Measurements from ENCODE around the gene CSNK2B. TPM values are rescaled to one million over a fixed set of nuclear protein-coding genes. Genes with fewer than 3 reads are reported as not detected.

Gene CSNK2B
- total RNA-seq, 3 donors from 2014 or later (not counting 1 experiment from before 2014, with no cell fraction given): 140 to 157 (median 141) TPM

GRCh38 chr6:31689249-31690110 is 23.6 kb downstream of the CSNK2B start:
- H3K27ac Mint-ChIP-seq: no peak overlapping the region
- H3K4me1 Mint-ChIP-seq: peaks cover 0 to 7% of the 10 kb centered on the region in 2 donors
- no peaks in the 10 kb centered on the region for H3K27me3 ChIP-seq (ENCODE audit: control insufficient read depth, insufficient read depth, low read length)
- H3K4me3 ChIP-seq (ENCODE audit: low read length): no peak overlapping the region
- H3K9me3 Mint-ChIP-seq: no peaks in the 10 kb centered on the region
- DNase-seq (peak in 1 of 2 donors; percentile 34), ATAC-seq (no peak)
- no peak for TF ChIP-seq CTCF (IDR thresholded peaks at IDR 0.05)
- no peaks in the 10 kb centered on the region for H3K9me3 ChIP-seq (ENCODE audit: control insufficient read depth, insufficient read depth, low read length)
- intact Hi-C loops (cut with micrococcal nuclease): no loop called here
- peaks cover 70% of the 10 kb centered on the region for H3K36me3 ChIP-seq (ENCODE audit: control insufficient read depth, insufficient read depth, low read length)
- H3K27me3 Mint-ChIP-seq (ENCODE audit: low read depth in 2 of 2): no peaks in the 10 kb centered on the region
- no peaks in the 10 kb centered on the region for H3K36me3 Mint-ChIP-seq
- no peak overlapping the region for H3K4me3 Mint-ChIP-seq
- 98% methylated on average over 7 of the region's 11 CpGs for WGBS (ENCODE audit: insufficient coverage)
- H3K4me1 ChIP-seq (ENCODE audit: control insufficient read depth, insufficient read depth, low read length): no peaks in the 10 kb centered on the region
- no peak overlapping the region for H3K27ac ChIP-seq (ENCODE audit: low read length)

- Histone ChIP-seq H3K4me3 (ENCODE audit: low read length) (no peak overlapping the region), H3K27ac (ENCODE audit: low read length) (no peak overlapping the region), H3K4me1 (ENCODE audit: control insufficient read depth, insufficient read depth, low read length) (no peaks in the 10 kb centered on the region), H3K9me3 (ENCODE audit: control insufficient read depth, insufficient read depth, low read length) (no peaks in the 10 kb centered on the region), H3K36me3 (ENCODE audit: control insufficient read depth, insufficient read depth, low read length) (peaks cover 77% of the 10 kb centered on the region), H3K27me3 (ENCODE audit: control insufficient read depth, insufficient read depth, low read length) (no peaks in the 10 kb centered on the region)
- intact Hi-C loops (cut with micrococcal nuclease): no loop called here
- Mint-ChIP-seq H3K9me3 (no peaks in the 10 kb centered on the region), H3K27ac (no peak overlapping the region), H3K27me3 (ENCODE audit: low read depth in 2 of 2) (no peaks in the 10 kb centered on the region), H3K4me1 (peaks cover 0 to 7% of the 10 kb centered on the region in 2 donors), H3K4me3 (no peak overlapping the region), H3K36me3 (no peaks in the 10 kb centered on the region)
- ATAC-seq: no peak
- 96% methylated on average over 7 of the region's 10 CpGs for WGBS (ENCODE audit: insufficient coverage)
- TF ChIP-seq CTCF (IDR thresholded peaks at IDR 0.05): no peak
- no peak for DNase-seq
Observed at GRCh38 chr6:31690231-31691077, 24.6 kb downstream of the CSNK2B start.

- Mint-ChIP-seq H3K27me3 (ENCODE audit: low read depth in 2 of 2) (no peaks in the 10 kb centered on the region), H3K27ac (no peak overlapping the region), H3K4me3 (no peak overlapping the region), H3K4me1 (peaks cover 0 to 7% of the 10 kb centered on the region in 2 donors), H3K9me3 (no peaks in the 10 kb centered on the region), H3K36me3 (no peaks in the 10 kb centered on the region)
- no peak for ATAC-seq
- H3K4me3 ChIP-seq (ENCODE audit: low read length): no peak overlapping the region
- H3K4me1 ChIP-seq (ENCODE audit: control insufficient read depth, insufficient read depth, low read length): no peaks in the 10 kb centered on the region
- no peaks in the 10 kb centered on the region for H3K27me3 ChIP-seq (ENCODE audit: control insufficient read depth, insufficient read depth, low read length)
- intact Hi-C loops (cut with micrococcal nuclease): no loop called here
- WGBS (ENCODE audit: insufficient coverage): 100% methylated on average over 5 of the region's 6 CpGs
- H3K9me3 ChIP-seq (ENCODE audit: control insufficient read depth, insufficient read depth, low read length): no peaks in the 10 kb centered on the region
- no peak overlapping the region for H3K27ac ChIP-seq (ENCODE audit: low read length)
- no peak for DNase-seq
- H3K36me3 ChIP-seq (ENCODE audit: control insufficient read depth, insufficient read depth, low read length): peaks cover 79% of the 10 kb centered on the region
- no peak for TF ChIP-seq CTCF (IDR thresholded peaks at IDR 0.05)
Observed at GRCh38 chr6:31691078-31691463, 25.2 kb downstream of the CSNK2B start.

All from natural killer cell (primary cell).